GM23338 (cell line): ENCODE results near the gene KCNJ2. TPM values are rescaled to one million over a fixed set of nuclear protein-coding genes. Genes with fewer than 3 reads are reported as not detected.

Experiments
- polyA plus RNA-seq: library from polyadenylated mRNA; unstranded; fragments of >200 nt; fragmentation: Nextera tagmentation; extraction: Ambion mirVana; gene quantifications from 2 replicates; pipeline ENCODE4 v1.2.1, GENCODE V29; 2016
- total RNA-seq: library from RNA; depleted of rRNA; stranded (reverse); fragments of >200 nt; shearing (Covaris generic); gene quantifications from 2 replicates; pipeline ENCODE4 v1.2.3, GENCODE V29; 2014; rRNA removed

KCNJ2 gene
- total and polyA plus RNA-seq, 2 experiments from 2014 or later, result 2.1 to 4.4 TPM

Other genes starting within 250 kb of the KCNJ2 start
- not detected in 2 replicates for gene KCNJ16, start 94.3 kb upstream of the KCNJ2 start, total RNA-seq
- gene KCNJ16, start 94.3 kb upstream of the KCNJ2 start, polyA plus RNA-seq, result not detected in 2 replicates